Skeletal muscle tissue (tissue), 4 donors: ENCODE data around the gene CD86. TPM values are rescaled to one million over a fixed set of nuclear protein-coding genes. Genes with fewer than 3 reads are reported as not detected.

Experiments used
- H3K27ac ChIP-seq: one replicate; pipeline ENCODE4 v1.7.0; 2013; ENCODE audit warnings: mild to moderate bottlenecking, low read depth, low read length, inconsistent platforms
- H3K27me3 ChIP-seq, 3 donors: one replicate each; pipeline ENCODE4 v1.7.0; 2013; ENCODE audit warnings: low read length in 3 of 3; ENCODE audit not compliant: control insufficient read depth in 3 of 3, insufficient read depth in 3 of 3
- H3K36me3 ChIP-seq, 3 donors: one replicate each; pipeline ENCODE4 v1.7.0; 2013; ENCODE audit warnings: low read length in 3 of 3; ENCODE audit not compliant: control insufficient read depth in 3 of 3, insufficient read depth in 3 of 3
- H3K4me1 ChIP-seq, 3 donors: one replicate each; pipeline ENCODE4 v1.7.0; 2013; ENCODE audit warnings: low read length in 3 of 3, mild to moderate bottlenecking in 3 of 3; ENCODE audit not compliant: control insufficient read depth in 3 of 3, insufficient read depth in 3 of 3
- H3K4me3 ChIP-seq, 3 donors: one replicate each; pipeline ENCODE4 v1.7.0; 2013; ENCODE audit warnings: low read length in 3 of 3
- H3K9ac ChIP-seq, 3 donors: one replicate each; pipeline ENCODE4 v1.7.0; 2013; ENCODE audit warnings: low read length in 3 of 3, mild to moderate bottlenecking in 3 of 3, moderate library complexity in 2 of 3, low read depth in 1 of 3
- H3K9me3 ChIP-seq, 3 donors: one replicate each; pipeline ENCODE4 v1.7.0; 2013; ENCODE audit warnings: low read length in 3 of 3; ENCODE audit not compliant: control insufficient read depth in 3 of 3
- total RNA-seq: library from RNA; depleted of rRNA; stranded (reverse); fragments of >200 nt; gene quantifications from one replicate; pipeline ENCODE4 v1.2.3, GENCODE V29; 2014
- donor health status: Osteomylitis.

The CD86 gene
- total RNA-seq, 1 donor from 2014 or later = 3.7 TPM

- Histone ChIP-seq H3K9me3 (peaks cover 0 to 2% (median 0%) of the 10 kb centered on the region in 3 donors), H3K4me1 (no peaks in the 10 kb centered on the region), H3K36me3 (no peaks in the 10 kb centered on the region), H3K27me3 (no peaks in the 10 kb centered on the region), H3K27ac (no peak overlapping the region), H3K9ac (no peak overlapping the region), H3K4me3 (no peak overlapping the region)
Observed at GRCh38 chr3:122084799-122085198, 29.6 kb downstream of the CD86 start.

DNA sequence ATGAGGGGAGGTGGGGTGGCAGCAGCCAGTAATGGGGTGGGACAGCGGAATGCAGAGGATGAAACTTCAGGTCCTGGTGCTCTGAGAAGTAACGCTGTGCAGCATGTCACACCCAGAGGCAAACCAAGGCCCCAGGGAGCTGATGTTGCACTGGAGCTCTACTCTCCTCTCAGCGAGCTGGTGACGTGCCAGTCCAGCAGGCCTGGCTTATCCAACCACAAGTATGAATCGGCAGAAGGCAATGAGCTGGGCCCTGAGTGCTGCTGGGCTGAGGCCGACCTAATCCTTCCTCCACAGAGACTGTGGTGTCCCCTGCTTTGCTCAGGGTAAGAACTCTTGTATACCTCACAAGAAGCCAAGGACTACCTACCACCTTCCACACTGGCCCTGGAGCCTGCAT lies 30.5 kb downstream of the CD86 start:
- H3K36me3 ChIP-seq = no peaks in the 10 kb centered on the region
- no peak overlapping the region for H3K27ac ChIP-seq
- peaks cover 0 to 2% (median 0%) of the 10 kb centered on the region in 3 donors for H3K9me3 ChIP-seq

DNA sequence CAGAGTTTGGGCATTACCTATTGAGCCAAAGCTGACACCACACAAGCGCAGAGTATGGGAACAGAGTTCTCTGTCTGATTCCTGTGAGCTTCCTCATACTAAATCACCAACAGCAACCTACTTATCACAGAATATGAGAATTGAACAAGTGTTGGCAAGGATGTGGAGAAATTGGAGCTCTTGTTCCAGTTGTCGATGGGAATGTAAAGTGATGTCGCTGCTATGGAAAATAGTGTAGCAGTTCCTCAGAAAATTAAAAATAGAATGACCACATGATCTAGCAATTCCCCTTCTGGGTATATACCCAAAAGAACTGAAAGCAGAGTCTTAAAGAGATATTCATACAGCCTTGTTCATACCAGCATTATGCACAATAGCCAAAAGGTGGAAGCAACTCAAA lies 33.4 kb downstream of the CD86 start:
- no peak overlapping the region for H3K4me3 ChIP-seq
- no peaks in the 10 kb centered on the region for H3K27me3 ChIP-seq
- H3K4me1 ChIP-seq = no peaks in the 10 kb centered on the region
- H3K9ac ChIP-seq = no peak overlapping the region
- no peak overlapping the region for H3K27ac ChIP-seq
- no peaks in the 10 kb centered on the region for H3K9me3 ChIP-seq
- H3K36me3 ChIP-seq = no peaks in the 10 kb centered on the region

More for the DNA sequence above, 30.5 kb downstream of the CD86 start:
- Histone ChIP-seq H3K27me3 (no peaks in the 10 kb centered on the region), H3K4me3 (no peak overlapping the region), H3K9ac (no peak overlapping the region), H3K4me1 (no peaks in the 10 kb centered on the region)

GRCh38 chr3:122091602-122092295 lies 36.6 kb downstream of the CD86 start:
- Histone ChIP-seq H3K36me3 (no peaks in the 10 kb centered on the region), H3K27ac (no peak overlapping the region), H3K4me3 (no peak overlapping the region), H3K9me3 (no peaks in the 10 kb centered on the region), H3K4me1 (no peaks in the 10 kb centered on the region), H3K27me3 (no peaks in the 10 kb centered on the region), H3K9ac (no peak overlapping the region)

DNA sequence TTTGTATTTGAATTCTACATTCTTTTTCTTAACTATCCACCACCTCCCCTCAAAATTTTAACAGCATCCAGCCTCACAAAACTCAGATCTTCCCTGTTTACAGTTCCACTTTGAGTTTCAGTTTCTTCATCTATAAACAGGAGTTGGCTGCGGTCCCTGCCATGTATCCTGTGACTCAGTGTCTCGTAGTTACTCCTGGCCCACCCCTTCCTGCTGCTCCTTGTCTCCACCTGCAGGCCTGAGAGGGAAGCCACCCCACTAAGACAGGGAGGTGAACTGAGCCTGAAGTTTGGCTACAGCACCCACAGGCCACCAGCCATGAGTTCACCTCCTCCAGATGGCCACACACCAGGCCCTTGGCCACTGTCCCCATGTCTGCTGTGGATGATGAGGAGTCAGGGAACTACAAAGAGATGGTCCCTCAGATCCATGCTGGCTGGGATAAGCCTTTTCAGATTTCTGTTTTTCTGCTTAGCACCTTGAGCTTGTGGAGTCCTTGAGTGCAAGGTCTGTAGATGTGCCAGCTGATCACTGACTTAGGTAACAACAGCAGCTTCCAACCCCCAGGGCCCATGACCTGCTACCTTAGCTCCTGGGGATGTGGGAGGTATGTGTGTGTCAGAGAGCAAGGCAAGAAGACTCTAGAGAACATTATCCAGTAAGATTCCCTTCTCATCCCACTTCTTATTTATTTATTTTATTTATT lies 37.5 kb downstream of the CD86 start:
- H3K4me1 ChIP-seq = no peaks in the 10 kb centered on the region
- no peak overlapping the region for H3K27ac ChIP-seq

DNA sequence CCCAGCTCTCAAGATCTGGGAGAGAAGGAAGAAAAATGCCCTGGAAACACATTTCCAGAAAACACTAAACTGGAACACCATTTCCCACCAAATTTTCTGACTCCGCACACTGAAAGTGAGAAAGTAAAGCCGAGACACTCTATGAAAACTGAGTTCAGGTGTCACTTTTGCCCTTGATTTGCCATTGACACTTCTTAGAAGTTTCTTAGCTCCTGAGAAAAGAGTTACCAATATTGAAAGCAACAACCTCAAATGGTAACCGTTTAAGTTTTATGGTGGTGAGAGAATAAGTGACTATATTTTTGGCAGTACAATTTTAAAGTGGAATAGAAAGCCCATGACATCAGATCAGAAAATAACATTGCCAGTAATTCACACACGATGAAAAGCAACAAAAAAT lies 39.0 kb downstream of the CD86 start:
- Histone ChIP-seq H3K4me3 (no peak overlapping the region), H3K9me3 (no peaks in the 10 kb centered on the region), H3K27me3 (no peaks in the 10 kb centered on the region), H3K36me3 (no peaks in the 10 kb centered on the region), H3K27ac (no peak overlapping the region), H3K4me1 (no peaks in the 10 kb centered on the region), H3K9ac (no peak overlapping the region)

More for the DNA sequence above, 37.5 kb downstream of the CD86 start:
- H3K9ac ChIP-seq = no peak overlapping the region
- H3K9me3 ChIP-seq = no peaks in the 10 kb centered on the region
- no peaks in the 10 kb centered on the region for H3K36me3 ChIP-seq
- H3K4me3 ChIP-seq = no peak overlapping the region
- H3K27me3 ChIP-seq = no peaks in the 10 kb centered on the region

- H3K27me3 ChIP-seq = no peaks in the 10 kb centered on the region
- no peaks in the 10 kb centered on the region for H3K4me1 ChIP-seq
- no peak overlapping the region for H3K4me3 ChIP-seq
- H3K36me3 ChIP-seq = no peaks in the 10 kb centered on the region
- no peak overlapping the region for H3K27ac ChIP-seq
- H3K9me3 ChIP-seq = no peaks in the 10 kb centered on the region
- no peak overlapping the region for H3K9ac ChIP-seq
Observed at GRCh38 chr3:122094693-122095092, 39.5 kb downstream of the CD86 start.

DNA sequence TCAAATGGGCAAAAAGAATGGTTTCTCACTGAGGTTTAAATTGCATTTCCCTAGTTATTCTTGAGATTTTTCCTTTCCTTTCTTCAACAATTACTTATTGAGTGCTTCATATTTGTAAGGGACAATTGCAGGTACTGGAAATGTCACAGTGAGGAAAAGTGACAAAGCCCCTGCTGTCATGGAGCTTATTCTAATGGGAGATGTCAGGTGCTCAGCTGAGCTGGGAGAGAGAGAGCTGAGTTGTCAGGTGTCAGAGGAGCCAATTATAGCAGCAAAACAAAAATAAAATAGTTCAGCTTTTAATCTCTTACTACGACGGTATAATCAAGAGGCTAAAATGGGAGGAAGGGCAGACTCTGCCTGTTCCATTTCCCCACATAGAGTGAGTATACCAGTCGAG lies 42.0 kb downstream of the CD86 start:
- no peak overlapping the region for H3K9ac ChIP-seq
- H3K4me1 ChIP-seq = no peaks in the 10 kb centered on the region
- no peaks in the 10 kb centered on the region for H3K9me3 ChIP-seq
- H3K27ac ChIP-seq = no peak overlapping the region
- no peaks in the 10 kb centered on the region for H3K36me3 ChIP-seq
- no peak overlapping the region for H3K4me3 ChIP-seq
- H3K27me3 ChIP-seq = no peaks in the 10 kb centered on the region

DNA sequence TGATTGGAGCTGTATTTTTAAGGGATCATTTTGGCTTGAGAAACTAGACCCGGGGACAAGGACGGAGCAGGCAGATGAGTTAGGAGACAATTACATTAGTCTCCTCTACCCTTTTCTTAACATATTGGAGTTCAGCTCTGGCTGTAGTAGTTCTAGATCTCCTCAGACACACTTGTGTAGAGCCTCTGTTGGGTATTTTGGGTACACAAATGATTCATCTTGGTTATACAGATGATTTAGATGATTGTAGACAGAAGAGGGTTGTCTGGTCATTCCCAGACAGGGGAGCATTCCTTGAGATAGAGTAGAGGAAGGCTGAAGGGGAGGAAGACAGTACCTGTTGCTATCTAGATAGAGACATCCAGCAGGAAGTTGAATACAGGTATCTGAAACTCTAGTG lies 43.4 kb downstream of the CD86 start:
- no peaks in the 10 kb centered on the region for H3K9me3 ChIP-seq
- no peaks in the 10 kb centered on the region for H3K4me1 ChIP-seq
- no peak overlapping the region for H3K4me3 ChIP-seq
- no peaks in the 10 kb centered on the region for H3K36me3 ChIP-seq
- no peaks in the 10 kb centered on the region for H3K27me3 ChIP-seq
- no peak overlapping the region for H3K9ac ChIP-seq
- H3K27ac ChIP-seq = no peak overlapping the region

- Histone ChIP-seq H3K9me3 (no peaks in the 10 kb centered on the region), H3K27me3 (no peaks in the 10 kb centered on the region), H3K27ac (no peak overlapping the region), H3K4me3 (no peak overlapping the region), H3K4me1 (no peaks in the 10 kb centered on the region), H3K9ac (no peak overlapping the region), H3K36me3 (no peaks in the 10 kb centered on the region)
Observed at GRCh38 chr3:122099255-122099654, 44.1 kb downstream of the CD86 start.
